Gastrocnemius medialis (tissue), 4 donors: ENCODE data around the gene MYO16.

Experiments
- POLR2A ChIP-seq, 2 donors: fragments of 450-650 bp; IDR thresholded peaks; one replicate each; pipeline ENCODE4 v1.6.1; 2017; ENCODE audit warnings: antibody characterized with exemption in 2 of 2, mild to moderate bottlenecking in 2 of 2, moderate library complexity in 2 of 2
- TF ChIP-seq, protein P1 (sequence below), 5 experiments: fragments of 450-650 bp in 3 of 5; fragments of 200-600 bp in 2 of 5; sonication (generic) in 2 of 5; IDR thresholded peaks in 4 of 5; conservative IDR thresholded peaks in 1 of 5; 1 replicate in 4 of 5; 2 replicates in 1 of 5; pipeline ENCODE4 v1.5.1; 2016 to 2019; ENCODE audit warnings: antibody characterized with exemption in 5 of 5, mild to moderate bottlenecking in 3 of 5, moderate library complexity in 3 of 5

DNA sequence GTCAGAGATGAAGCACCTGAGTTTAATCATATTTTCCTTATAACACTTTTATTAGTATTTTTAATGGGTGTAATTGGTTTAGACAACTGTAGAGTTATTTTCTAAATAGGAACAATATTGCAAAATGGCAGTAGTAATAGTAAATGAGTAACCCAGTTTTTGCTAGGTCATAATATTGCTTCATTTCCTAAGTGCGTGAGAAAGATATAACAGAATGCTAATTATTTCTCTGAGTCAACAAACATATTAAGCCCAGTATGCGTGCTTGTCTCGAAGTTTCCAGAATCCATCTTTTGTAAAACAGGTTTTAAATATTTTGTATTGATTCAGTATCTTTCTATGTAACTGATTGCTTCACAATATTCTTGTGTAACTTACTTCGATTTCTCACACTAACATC, 315.3 kb downstream of the MYO16 start:
- TF ChIP-seq, protein P1, sequence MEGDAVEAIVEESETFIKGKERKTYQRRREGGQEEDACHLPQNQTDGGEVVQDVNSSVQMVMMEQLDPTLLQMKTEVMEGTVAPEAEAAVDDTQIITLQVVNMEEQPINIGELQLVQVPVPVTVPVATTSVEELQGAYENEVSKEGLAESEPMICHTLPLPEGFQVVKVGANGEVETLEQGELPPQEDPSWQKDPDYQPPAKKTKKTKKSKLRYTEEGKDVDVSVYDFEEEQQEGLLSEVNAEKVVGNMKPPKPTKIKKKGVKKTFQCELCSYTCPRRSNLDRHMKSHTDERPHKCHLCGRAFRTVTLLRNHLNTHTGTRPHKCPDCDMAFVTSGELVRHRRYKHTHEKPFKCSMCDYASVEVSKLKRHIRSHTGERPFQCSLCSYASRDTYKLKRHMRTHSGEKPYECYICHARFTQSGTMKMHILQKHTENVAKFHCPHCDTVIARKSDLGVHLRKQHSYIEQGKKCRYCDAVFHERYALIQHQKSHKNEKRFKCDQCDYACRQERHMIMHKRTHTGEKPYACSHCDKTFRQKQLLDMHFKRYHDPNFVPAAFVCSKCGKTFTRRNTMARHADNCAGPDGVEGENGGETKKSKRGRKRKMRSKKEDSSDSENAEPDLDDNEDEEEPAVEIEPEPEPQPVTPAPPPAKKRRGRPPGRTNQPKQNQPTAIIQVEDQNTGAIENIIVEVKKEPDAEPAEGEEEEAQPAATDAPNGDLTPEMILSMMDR (IDR thresholded peaks at IDR 0.05 in 4 of 5, conservative IDR thresholded peaks at IDR 0.05 in 1 of 5): no peak
- TF ChIP-seq POLR2A (IDR thresholded peaks at IDR 0.05): no peak
